Stimulated activated CD8-positive, alpha-beta memory T cell treated with anti-CD3 and anti-CD28 coated beads, Interleukin-4, amount 100 ng/mL, for 48 hours (primary cell): ENCODE measurements around the gene C12orf76.
A peak's percentile ranks its signal among the peaks of the same experiment; 100 is the strongest.
"Not testable (repeated sequence)": the region's sequence is repeated elsewhere in the genome, so short reads cannot be mapped to it uniquely, and the experiment has no call there.

Experiments
- DNase-seq: peaks from one replicate; pipeline ENCODE4 v3.0.0-alpha.2; 2020

Gene C12orf76

DNA sequence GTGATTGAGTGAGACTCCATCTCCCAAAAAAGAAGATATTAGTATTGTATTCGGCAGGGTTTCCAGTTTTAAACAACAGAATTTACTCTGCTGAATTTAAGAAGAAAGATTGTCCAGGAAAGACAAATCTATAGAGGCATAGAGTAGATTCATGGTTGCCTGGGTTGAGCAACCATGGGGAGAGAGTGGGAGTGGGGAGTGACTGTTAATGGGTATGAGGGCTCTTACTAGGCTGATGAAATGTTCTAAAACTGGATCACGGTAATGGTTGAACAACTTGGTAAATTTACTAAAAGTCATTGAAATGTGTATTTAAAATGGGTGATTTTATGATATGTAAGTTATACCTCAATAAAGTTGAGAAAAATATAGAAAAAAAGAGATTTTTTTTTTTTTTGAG is 13.9 kb upstream of the C12orf76 start:
- DNase-seq: no peak

DNA sequence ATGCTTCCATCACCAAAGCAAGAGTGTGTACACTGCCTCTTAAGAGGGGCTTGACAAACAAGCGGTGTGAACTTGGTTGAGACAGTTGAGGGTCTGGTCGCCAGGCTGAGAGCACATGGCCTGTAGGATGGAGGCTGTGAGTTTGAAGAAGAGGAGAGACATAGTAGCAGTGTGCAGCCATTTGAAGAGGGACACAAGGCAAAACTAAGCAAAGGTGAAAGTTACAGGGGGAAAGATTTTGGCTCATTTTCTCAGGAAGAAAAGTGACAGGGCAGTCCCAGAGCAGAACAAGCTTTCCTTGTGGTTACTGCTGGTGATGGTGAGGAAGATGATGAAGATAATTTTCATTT is 11.3 kb upstream of the C12orf76 start:
- no peak for DNase-seq

DNA sequence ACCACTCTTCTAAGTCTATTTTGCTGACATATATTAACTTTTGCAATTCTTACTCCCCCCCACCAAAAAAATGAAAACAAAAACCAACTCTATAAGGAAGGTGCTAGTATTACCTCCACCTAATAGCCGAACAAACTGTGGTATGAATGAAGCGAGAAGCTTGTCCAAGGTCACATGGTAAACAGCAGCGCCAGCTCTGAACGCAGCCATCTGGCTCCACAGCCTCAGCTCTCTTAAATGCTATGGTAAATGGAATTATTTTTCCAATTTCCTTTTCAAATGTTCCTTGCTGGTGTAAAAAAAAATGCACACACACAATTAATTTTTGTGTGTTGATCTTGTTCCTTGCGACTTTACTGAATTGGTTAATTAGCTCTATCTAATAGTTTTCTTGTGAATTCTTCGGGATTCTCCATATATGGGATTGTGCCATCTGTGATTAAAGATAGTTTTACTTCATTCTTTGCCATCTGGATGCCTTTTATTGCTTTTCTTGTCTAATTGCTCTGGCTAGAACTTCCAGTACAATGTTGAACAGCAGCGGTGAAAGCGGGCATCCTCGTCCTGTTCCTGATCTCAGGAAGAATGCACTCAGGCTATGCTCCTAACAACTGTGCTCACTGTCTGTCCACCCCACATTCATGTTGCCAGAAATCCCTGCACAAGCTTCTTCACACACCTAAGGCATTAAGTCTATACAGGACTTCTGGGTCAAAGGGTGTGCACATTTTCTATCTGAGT is 10.7 kb upstream of the C12orf76 start:
- DNase-seq: no peak

DNA sequence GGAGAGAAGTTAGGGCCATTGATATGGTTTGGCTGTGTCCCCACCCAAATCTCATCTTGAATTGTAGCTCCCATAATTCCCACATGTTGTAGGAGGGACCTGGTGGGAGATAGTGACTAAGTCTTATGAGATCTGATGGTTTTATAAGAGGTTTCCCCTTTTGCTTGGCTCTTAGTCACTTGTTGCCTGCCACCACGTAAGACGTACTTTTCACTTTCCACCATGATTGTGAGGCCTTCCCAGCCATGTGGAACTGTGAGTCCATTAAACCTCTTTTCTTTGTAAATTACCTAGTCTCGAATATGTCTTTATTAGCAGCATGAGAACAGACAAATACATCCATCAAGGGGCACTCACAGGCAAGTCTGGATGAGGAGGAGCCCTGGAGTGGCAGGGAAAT is 8.3 kb upstream of the C12orf76 start:
- not testable (repeated sequence) for DNase-seq

DNA sequence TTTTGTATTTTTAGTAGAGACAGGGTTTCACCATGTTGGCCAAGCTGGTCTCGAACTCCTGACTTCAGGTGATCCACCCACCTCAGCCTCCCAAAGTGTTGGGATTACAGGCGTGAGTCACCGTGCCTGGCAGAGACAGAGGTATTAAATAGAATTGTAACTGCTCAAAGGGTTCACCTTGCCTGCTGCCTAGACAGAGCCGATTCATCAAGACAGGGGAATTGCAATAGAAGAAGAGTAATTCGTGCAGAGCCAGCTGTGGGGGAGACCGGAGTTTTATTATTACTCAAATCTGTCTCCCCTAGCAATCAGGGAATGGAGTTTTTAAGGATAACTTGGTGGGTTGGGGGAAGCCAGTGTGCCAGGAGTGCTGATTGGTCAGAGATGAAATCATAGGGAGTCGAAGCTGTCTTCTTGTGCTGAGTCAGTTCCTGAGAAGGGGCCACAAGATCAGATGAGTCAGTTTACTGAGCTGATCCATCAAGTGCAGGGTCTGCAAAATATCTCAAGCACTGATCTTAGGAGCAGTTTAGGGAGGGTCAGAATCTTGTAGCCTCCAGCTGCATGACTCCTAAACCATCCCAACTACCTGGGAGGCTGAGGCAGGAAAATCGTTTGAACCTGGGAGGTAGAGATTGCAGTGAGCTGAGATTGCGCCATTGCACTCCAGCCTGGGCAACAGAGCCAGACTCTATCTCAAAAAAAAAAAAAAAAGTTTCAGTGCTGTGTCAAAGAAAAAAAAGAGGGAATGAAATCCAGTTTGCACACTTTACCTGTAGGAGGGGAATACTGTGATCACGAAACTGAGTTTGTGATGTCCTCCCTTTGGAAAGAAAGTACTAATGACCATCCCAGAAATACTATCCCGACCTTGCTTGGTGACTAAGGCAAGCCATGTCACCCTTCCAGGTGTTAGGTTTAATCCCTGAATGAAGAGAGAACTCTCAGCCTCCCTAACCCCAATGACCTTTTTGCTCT is 7.3 kb upstream of the C12orf76 start:
- peak; percentile 50 for DNase-seq

DNA sequence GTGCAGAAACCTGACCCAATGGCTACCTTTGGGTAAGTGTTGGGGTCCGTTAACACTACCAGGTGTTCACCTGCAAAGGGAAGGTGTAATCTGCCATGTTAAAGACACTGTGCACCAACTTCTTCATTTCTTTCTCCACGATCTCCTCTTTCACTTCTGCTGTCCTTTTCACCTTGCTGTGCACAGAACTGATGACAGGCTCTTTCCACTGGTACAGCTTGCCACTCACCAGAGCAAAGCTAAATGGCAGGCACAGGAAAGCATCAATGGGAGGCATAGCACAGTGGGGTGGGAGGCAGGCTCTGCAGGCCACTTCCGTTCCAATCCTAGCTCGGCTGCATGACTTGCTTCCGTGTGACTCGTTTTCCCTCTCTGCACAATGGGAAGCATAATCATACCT is 2.6 kb upstream of the C12orf76 start:
- no peak for DNase-seq

DNA sequence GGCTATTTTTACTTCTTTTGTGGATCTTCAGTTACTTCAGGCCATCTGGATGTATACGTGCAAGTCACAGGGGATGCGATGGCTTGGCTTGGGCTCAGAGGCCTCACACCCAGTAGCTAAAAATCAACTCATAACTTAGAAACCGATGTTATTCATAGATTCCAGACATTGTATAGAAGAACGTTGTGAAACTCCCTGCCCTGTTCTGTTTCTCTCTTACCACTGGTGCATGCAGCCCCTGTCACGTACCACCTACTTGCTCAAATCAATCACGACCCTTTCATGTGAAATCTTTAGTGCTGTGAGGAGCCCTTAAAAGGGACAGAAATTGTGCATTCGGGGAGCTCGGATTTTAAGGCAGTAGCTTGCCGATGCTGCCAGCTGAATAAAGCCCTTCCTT is 1.3 kb upstream of the C12orf76 start:
- not testable (repeated sequence) for DNase-seq

DNA sequence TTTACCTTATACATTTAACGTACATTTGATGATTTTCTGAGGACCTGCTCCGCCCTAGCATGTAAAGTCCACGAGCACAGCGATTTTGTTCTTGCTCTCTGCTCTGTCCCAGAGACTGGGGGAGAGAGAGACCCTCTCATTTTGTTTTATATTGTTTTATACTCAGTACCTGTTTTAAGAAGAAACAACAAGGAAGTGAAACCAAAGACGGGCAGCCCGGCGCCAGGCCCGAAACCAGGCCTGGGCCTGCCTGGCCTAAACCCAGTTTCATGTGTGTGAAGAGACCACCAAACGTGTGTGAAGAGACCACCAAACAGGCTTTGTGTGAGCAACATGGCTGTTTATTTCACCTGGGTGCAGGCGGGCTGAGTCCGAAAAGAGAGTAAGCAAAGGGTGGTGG is 712 bp upstream of the C12orf76 start:
- not testable (repeated sequence) for DNase-seq

DNA sequence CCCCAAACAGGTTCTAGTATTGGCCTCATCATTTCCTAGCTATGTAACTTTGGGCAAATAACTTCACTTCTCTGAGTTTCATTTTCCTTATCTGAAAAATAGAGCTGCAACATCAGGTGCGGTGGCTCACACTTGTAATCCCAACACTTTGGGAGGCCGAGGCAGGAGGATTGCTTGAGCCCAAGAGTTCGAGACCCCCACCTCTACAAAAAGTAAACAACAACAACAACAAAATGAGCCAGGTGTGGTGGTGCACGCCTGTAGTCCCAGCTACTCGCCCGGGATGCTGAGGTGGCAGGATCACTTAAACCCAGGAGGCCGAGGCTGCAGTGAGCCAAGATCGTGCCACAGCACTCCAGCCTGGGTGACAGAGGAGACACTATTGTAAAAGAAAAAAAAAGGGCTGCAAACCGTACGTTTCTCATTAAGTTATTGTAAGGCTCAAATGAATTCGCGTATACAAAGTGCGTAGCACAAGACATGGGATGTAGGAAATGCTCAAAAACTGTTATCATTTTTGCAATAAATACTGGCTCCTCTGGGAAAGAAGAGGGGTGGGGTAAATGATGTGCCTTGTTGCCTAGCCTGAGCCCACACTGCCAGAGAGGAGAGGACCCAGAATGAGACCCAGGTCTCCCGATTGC is 903 bp downstream of the C12orf76 start:
- DNase-seq: no peak

DNA sequence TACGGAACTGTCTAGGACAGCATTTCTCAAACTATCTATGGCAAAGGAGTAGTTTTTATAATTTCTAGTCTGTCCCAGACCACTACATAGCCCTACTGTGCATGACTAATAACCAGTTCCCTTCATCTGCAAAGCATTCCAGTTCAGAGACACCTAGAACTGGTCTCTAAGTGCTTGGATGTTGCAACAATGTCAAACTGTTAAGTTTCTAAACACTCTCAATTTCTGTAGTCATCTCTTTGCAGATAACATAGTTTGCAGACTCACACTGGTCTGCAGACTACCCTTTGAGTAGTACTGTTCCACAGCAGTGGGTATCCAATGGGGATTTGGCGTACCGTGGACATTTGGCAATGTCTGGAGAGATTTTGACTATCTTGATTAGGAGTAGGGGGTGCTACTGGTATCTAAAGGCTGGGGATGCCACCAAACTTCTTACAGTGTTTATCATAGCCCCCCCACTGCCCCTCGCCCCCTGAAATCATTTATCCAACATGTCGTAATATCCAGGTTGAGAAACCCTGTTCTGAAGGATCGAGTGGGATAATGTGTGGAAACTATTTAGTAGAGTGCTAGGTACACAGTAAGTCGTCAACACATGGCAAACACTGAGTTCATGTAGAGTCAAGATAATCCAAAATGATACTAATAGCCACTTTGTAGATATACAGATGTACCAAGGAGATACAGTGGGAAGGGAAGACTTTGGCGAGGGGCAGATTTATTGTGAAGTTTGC is 1.7 kb downstream of the C12orf76 start:
- no peak for DNase-seq

DNA sequence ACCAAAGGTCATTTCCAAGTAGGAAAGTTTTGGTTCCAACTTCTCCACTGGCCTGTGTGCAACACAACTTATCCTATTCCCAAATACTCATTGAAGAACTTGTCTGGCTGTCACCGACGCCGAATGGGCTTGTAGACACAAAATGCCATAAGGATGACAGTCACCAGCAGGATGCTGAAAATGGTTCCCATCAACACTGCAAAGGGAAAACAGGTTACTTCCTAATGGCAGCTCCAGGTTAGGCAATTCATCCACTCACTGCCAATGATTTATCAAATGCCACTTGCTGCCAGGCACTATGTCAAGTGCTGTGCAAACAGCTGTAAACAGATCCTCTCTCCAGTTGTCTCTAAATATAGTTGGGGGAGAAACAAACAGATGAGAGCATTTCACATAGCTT is 6.1 kb downstream of the C12orf76 start:
- no peak for DNase-seq

DNA sequence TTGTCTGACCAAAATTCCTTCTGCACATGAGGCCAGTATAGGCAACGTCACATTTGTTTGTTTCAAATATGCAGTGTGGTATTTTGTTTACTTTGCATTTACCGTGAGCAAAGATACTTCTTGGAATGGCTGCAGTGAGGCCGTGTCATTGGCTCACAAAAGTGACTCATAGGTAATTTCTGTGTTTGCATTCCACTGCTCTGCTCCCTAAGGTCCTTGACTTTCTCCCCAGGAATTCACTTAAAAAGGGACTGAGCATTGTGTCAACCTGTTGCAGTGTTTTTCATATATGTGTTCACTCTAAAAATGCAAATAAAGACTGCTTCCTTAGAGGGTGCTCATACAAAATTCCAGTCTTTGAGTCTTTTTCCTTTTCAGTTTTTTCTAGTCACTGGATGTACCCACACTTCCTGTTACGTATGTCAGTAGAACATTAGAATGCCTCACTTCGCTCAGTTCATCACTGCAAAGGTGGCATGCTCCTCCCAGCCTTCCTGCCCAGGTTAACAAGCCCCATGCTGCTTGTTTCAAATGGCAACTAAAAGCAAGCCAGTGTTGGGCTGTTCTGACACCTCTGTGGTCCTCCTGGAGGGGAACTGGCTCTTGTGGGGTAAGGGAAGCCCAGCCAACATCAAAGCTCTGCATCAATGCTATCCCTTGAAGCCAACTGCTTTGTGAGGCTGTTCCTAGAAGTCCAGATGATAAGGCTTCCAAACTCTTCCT is 9.1 kb downstream of the C12orf76 start:
- DNase-seq: no peak

DNA sequence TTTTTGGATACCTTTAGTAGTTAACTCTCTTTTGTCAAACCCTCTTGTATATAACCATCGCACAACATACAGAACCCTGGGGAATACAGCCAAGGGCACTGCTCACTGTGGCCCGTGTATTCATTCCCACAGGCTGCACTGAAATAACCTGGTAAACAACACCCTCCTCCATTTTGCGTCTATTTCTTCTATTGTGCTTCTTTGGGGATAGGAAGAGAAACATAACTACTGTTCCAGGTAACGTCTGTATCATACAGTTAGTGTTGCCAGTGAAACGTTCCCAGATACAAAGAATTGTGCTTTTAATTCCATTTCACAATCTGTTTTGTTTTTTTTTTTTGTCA is 9.6 kb downstream of the C12orf76 start:
- no peak for DNase-seq

DNA sequence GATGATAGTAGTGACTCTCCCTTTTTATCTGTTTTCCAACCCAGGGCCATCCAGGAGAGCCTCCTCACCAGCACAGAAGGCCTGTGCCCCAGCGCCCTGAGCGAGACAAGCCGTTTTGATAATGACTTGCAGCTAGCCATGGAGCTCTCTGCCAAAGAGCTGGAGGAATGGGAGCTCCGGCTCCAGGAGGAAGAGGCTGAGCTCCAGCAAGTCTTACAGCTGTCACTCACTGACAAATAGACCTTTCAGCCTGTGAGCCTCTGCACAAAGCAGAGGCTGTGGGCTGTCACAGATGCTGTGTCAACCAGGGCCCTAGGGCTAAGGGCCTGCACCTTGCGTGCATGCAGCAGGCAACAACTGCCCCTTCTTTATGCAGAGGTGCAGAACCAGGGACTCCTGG is 11.0 kb downstream of the C12orf76 start:
- no peak for DNase-seq

DNA sequence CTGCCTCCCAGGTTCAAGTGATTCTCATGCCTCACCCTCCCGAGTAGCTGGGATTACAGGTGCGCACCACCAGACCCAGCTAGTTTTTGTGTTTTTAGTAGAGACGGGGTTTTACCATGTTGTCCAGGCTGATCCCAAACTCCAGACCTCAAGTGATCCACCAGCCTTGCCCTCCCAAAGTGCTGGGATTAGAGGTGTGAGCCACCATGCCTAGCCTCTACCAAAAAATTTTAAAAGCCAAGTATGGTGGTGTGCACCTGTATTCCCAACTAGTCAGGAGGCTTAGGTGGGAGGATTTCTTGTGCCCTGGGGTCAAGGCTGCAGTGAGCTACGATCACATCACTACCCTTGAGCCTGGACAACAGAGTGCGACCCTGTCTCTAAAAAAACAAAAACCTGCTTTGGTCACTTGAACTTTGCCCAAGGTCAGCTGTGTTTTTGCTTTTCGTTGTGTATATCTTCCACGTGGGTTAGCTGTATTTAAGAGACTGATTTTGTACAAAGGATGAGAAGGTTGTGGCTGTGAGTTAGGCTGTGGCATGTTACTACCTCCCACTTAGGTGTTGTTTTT is 12.7 kb downstream of the C12orf76 start:
- no peak for DNase-seq

DNA sequence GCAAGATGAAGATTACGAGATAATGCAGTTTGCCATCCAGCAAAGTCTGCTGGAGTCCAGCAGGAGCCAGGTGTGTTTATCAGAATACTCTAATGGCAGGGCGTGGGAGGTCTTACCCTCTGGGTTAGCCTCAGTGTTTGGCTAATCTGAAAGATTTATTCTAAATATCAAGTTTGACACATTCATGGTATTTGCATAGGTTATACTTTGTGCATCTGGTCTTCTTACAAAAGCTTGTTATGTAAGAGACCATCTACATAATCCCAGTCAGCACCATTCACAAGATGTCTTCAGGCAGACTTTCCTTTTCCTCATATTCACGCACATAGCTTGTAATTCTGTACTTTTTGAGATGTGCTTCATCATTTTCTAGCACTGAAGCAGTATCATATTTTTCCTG is 14.4 kb downstream of the C12orf76 start:
- DNase-seq: no peak

DNA sequence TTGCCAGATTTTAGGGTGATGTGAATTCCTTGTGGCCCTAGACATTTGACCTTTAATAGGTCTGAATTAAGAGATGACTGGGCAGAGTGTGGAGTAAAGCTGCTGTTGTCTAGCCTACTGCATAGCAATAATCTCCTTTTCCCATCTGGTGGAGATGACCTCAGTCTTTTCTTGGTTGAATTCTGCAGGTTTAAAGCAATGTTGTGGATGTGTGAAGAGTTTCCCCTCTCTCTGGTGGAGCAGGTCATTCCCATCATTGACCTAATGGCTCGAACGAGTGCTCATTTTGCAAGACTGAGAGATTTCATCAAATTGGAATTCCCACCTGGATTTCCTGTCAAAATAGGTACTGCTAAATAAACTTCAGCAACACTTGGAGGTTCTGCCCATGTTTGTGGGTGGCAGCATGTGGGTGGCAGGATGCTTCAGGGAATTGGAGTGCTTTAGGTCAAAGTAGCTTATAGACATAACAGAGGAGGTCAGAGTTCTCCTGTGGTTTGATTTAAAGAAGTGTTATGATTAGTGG is 19.0 kb downstream of the C12orf76 start:
- DNase-seq: no peak

DNA sequence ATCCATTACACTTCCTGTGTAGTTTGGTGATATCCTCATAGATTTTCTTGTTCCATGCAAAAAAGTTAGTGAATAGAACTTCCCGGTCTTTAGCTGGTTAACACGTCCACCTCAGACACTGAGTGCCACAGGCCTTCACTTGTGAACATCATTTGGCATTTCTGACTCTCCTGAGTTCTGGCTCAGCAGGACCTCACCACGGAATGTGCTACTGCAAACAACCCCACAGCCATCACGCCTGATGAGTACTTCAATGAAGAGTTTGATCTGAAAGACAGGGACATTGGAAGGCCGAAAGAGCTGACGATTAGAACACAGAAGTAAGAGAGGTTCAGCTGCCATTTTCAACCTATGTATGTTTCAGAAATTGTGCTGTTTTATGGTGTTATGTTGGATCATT is 20.0 kb downstream of the C12orf76 start:
- DNase-seq: no peak

DNA sequence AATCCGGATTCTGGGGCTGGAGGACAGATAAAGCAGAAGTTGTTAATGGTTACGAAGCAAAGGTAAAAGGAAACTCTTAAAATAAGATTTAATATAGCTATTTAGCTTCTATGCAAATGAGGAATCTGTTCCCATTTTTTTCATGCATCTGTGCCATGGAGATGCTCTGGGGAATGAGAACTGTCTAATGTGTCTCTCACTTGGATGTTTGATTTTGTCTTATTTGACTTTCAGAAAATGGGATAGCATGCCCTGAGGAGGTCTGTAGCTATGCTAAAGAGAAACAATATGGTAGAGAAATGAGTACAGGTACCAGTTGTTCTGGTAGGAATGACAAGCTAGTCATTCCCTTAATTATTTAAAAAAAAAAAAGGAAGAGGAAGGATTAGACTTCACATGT is 24.3 kb downstream of the C12orf76 start:
- DNase-seq: no peak

DNA sequence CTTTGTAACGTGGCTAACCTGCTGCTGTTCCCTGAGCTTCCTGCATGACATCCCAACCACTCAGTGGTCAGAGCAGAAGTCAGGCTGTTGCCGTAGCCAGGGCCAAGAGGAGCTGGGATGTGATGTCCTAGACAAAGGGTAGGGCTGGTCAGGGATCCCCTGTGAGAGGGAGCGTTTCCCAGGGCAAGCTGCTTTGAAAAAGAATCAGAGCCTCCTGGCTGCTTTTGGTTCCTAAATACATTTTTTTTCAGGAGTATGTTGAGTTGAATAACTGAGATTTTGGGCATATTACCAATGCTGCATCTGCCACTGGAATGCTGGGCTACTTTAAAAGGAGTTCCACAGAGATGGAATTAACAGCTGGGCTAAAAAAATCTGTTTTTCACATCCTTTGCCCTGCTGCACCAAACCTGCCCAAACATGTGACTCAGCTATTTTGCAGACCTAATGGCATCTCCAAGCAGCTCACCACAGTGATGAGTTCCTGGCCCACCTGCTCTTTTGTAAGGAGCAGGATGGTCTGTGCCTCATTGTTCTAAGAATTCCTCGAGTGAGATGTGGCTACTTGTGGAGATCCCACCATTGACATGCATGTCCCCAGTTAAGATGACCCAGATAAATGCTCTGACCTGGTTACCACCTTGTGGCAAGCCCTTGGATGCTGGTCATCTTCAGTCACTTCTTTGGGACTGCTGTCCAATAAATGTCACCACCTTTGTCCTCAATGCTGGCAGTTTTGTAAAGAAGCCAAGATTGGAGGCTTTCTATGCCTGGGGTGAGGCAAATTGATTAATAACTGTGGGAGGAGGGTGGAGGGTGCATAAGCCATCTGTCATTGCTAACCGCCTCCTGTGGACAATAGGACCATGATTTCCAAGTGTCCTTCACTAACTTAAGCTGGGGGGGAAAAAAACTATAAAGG is 25.0 kb downstream of the C12orf76 start:
- DNase-seq: no peak

DNA sequence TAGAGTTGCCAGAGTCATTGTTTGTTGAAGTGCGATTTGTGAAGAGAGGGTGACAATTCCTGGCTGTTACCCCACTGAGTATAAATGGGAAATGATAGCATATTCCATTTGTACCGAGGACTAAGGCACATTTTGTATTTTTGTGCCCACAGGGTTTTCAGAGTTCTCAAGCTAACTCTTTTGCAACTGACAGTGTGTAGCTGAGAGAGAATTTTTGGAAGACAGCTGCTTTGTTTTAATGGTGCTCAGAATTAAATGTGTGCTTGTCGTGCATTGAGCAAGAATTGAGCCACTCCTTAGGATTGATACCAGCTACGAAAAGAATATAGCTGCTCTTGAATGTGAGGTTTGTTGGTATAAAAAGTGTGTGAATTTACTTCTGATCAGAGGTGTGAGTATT is 27.4 kb downstream of the C12orf76 start:
- no peak for DNase-seq
